ENCODE measurements around the gene OTOP3. TPM values are rescaled to one million over a fixed set of nuclear protein-coding genes. Genes with fewer than 3 reads are reported as not detected.

The OTOP3 gene
- total and polyA plus RNA-seq, 2 of the 4 experiments (the other 2 are of a cell fraction) = not detected

- H2BK120ac ChIP-seq (ENCODE audit: low read depth, low read length) = no peak overlapping the region
- no peak overlapping the region for H2AFZ ChIP-seq (replicated peaks; ENCODE audit: low read length, poor library complexity)
- no peak overlapping the region for H3K9ac ChIP-seq (ENCODE audit: low read depth, low read length)
- H3K9me1 ChIP-seq (ENCODE audit: insufficient read depth, low read length) = no peaks in the 10 kb centered on the region
- dilution Hi-C loops (cut with HindIII; ENCODE audit: low sequenced_read_pairs, unreplicated experiment) = no loop called here
- no peaks in the 10 kb centered on the region for H3K36me3 ChIP-seq (ENCODE audit: control insufficient read depth, insufficient read depth, low read length)
- ChIA-PET CTCF (no interaction called here), POLR2A (ENCODE audit: unreplicated experiment) (no interaction called here)
- DNase-seq (no peak), ATAC-seq (ENCODE audit: low read depth) (no peak)
- intact Hi-C loops (cut with micrococcal nuclease) = no loop called here
- peaks cover 43% of the 10 kb centered on the region for H3K27me3 ChIP-seq (ENCODE audit: control insufficient read depth, insufficient read depth, low read length)
- no peak overlapping the region for H3K23ac ChIP-seq (ENCODE audit: low read depth, low read length)
- TF ChIP-seq BHLHE40 (IDR thresholded peaks at IDR 0.05; ENCODE audit: low read depth, low read length) (no peak), MXI1 (IDR thresholded peaks at IDR 0.05; ENCODE audit: borderline replicate concordance, low read depth, low read length) (no peak), FOS (IDR thresholded peaks at IDR 0.05; ENCODE audit: low read depth, low read length) (no peak), USF2 (IDR thresholded peaks at IDR 0.05; ENCODE audit: low read depth, low read length) (no peak)
- H3K4me1 ChIP-seq (ENCODE audit: control insufficient read depth, insufficient read depth, low read length) = no peaks in the 10 kb centered on the region
- H3K56ac ChIP-seq (ENCODE audit: extremely low read depth, insufficient read depth, low read length) = no peak overlapping the region
- H2AK5ac ChIP-seq (ENCODE audit: low read depth, low read length) = no peak overlapping the region
- no peak overlapping the region for H4K91ac ChIP-seq (ENCODE audit: insufficient read depth, low read depth, low read length)
- H3K27ac ChIP-seq (ENCODE audit: insufficient read depth, low read length) = no peak overlapping the region
- no peak overlapping the region for H4K8ac ChIP-seq (ENCODE audit: low read depth in 2 of 2, low read length in 2 of 2)
- in situ Hi-C loops (cut with MboI; ENCODE audit: low sequenced_read_pairs) = loop anchor here (10.0 kb wide), 1 partner anchor 210 kb away; the partner anchor contains the start of gene NHERF1
- H4K5ac ChIP-seq (ENCODE audit: low read depth, low read length) = no peak overlapping the region
- no peak overlapping the region for H2BK20ac ChIP-seq (ENCODE audit: low read depth, low read length)
- H3K4me2 ChIP-seq (ENCODE audit: low read depth, low read length) = no peak overlapping the region
- BruUV-seq (replicated peaks) = no TSS peak
- H4K20me1 ChIP-seq (ENCODE audit: insufficient read depth, low read length) = no peaks in the 10 kb centered on the region
- no peak overlapping the region for H2BK5ac ChIP-seq (ENCODE audit: low read depth, low read length, poor library complexity, severe bottlenecking)
- no peak overlapping the region for H3K14ac ChIP-seq (replicated peaks; ENCODE audit: low read depth, low read length)
- no peak overlapping the region for H3K18ac ChIP-seq (ENCODE audit: low read depth, low read length)
- H3K4ac ChIP-seq (ENCODE audit: low read depth, low read length) = no peak overlapping the region
- WGBS, 2 experiments (ENCODE audit: extremely low coverage in 2 of 2, insufficient read length in 1 of 2) = 32% methylated on average over 5 of the region's 13 CpGs; no CpG with 5 or more reads in 1 of the 2 experiments
- H3K9me3 ChIP-seq (ENCODE audit: control insufficient read depth, insufficient read depth, low read length) = no peaks in the 10 kb centered on the region
- H3K4me3 ChIP-seq (ENCODE audit: insufficient read depth, low read depth, low read length) = no peak overlapping the region
- no peaks in the 10 kb centered on the region for H3K79me1 ChIP-seq (ENCODE audit: low read depth in 1 of 2, low read length in 2 of 2)
- H2BK15ac ChIP-seq (ENCODE audit: low read depth, low read length) = no peak overlapping the region
- H2AK9ac ChIP-seq (replicated peaks; ENCODE audit: low read depth, low read length, poor library complexity) = no peak overlapping the region
Measured at GRCh38 chr17:74954665-74955421, 19.1 kb downstream of the OTOP3 start.
